Kasumi-1 (cell line): ENCODE measurements around the gene ZNF831.
A peak's percentile ranks its signal among the peaks of the same experiment; 100 is the strongest.

Source experiments
- DNase-seq, 2 experiments: peaks; one replicate each; lab custom pipeline; 2025; lab: John Stamatoyannopoulos, UW

ZNF831 gene

GRCh38 chr20:59182401-59183044 lies 18.9 kb downstream of the ZNF831 start:
- DNase-seq, result no peak

- no peak for DNase-seq
These were observed 20.1 kb downstream of the ZNF831 start for GRCh38 chr20:59183751-59184150.

GRCh38 chr20:59184880-59185447 lies 21.3 kb downstream of the ZNF831 start:
- no peak for DNase-seq

GRCh38 chr20:59185809-59186208 lies 22.2 kb downstream of the ZNF831 start:
- no peak for DNase-seq

GRCh38 chr20:59190466-59190865 lies 26.8 kb downstream of the ZNF831 start:
- no peak for DNase-seq

- no peak for DNase-seq
These were observed 27.6 kb downstream of the ZNF831 start for GRCh38 chr20:59191036-59191755.

GRCh38 chr20:59191756-59192532 lies 28.3 kb downstream of the ZNF831 start:
- no peak for DNase-seq

GRCh38 chr20:59192533-59192896 lies 28.9 kb downstream of the ZNF831 start:
- DNase-seq, result no peak

GRCh38 chr20:59193325-59193724 lies 29.7 kb downstream of the ZNF831 start:
- no peak for DNase-seq

GRCh38 chr20:59194023-59194935 lies 30.7 kb downstream of the ZNF831 start:
- DNase-seq, result no peak

- no peak for DNase-seq
These were observed 31.8 kb downstream of the ZNF831 start for GRCh38 chr20:59195316-59195993.

- no peak for DNase-seq
These were observed 40.7 kb downstream of the ZNF831 start for GRCh38 chr20:59204165-59204894.

GRCh38 chr20:59205044-59205443 lies 41.4 kb downstream of the ZNF831 start:
- DNase-seq, result no peak

GRCh38 chr20:59207235-59207634 lies 43.6 kb downstream of the ZNF831 start:
- no peak for DNase-seq

- DNase-seq, result peak; percentile 1 to 8
These were observed 44.2 kb downstream of the ZNF831 start for GRCh38 chr20:59207742-59208357.

- no peak for DNase-seq
These were observed 46.6 kb downstream of the ZNF831 start for GRCh38 chr20:59210186-59210585.

- DNase-seq, result no peak
These were observed 47.7 kb downstream of the ZNF831 start for GRCh38 chr20:59211208-59211765.

- no peak for DNase-seq
These were observed 50.5 kb downstream of the ZNF831 start for GRCh38 chr20:59214073-59214472.
